Right hindlimb (tissue), 1 donor: ENCODE results near the gene ZP1.

ENCODE experiments used
- DNase-seq: peaks from one replicate; pipeline ENCODE4 v3.0.0-alpha.2; 2018

The ZP1 gene

DNA sequence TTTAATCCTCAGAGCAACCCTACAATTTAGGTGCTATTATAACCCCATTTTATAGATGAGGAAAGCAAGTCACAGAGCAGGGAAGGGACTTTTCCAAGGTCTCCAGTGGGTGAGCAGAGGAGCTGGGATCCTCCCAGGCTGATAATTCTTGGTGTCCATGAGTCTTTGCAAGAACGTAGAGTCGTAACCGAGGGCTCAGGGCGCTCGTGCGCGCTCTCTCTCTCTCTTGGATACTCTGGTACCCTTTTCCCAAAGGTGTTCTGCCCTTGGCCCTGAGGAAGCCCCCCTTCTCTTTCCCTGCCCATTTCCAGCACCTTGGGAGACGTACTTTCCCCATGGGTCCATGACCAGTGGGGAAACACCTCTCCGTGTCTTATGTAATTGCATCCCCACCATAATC is 5.2 kb upstream of the ZP1 start:
- no peak for DNase-seq

DNA sequence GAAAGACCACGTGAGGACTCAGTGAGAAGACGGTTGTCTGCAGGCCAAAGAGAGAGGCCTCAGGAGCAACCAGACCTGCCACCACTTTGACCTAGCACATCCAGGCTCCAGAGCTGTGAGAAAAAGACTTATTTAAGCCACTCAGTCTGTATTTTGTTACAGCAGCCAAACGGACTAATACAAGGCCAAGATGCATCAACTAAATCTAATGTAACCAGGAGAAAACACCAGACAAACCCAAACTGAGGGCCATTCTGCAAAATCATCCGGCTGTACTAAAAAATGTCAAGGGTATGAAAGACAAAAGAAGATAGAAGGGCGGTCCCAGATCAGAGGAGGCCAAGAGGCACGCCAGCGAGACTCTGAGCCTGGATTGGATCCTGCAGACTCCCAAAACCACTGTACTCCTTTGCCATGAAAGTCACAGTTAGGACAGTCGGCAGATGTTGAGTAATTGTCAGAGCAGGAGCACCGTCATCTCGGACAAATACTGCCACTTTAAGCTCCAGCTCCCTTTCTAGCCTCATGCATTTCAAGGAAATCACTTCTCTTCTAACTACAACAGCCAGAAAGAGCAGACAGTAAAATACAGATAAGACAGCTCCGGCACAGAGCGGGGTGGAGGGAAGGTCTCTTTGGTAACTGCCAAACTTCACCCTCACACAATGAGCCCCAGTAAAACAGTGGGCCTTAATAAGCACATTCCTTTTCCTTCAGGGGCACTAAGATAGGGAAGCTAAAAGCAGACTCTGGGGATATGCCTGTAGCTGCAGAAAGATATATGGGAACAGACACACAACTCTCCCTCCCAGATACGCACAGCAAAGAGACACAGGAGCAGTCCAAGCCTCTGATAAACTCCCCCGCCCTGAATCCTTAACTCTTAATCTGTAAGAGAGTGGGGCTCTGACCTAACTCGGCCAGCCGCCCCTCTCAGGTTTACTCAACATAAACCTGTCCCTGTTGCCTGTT is 3.5 kb upstream of the ZP1 start:
- DNase-seq, result no peak

DNA sequence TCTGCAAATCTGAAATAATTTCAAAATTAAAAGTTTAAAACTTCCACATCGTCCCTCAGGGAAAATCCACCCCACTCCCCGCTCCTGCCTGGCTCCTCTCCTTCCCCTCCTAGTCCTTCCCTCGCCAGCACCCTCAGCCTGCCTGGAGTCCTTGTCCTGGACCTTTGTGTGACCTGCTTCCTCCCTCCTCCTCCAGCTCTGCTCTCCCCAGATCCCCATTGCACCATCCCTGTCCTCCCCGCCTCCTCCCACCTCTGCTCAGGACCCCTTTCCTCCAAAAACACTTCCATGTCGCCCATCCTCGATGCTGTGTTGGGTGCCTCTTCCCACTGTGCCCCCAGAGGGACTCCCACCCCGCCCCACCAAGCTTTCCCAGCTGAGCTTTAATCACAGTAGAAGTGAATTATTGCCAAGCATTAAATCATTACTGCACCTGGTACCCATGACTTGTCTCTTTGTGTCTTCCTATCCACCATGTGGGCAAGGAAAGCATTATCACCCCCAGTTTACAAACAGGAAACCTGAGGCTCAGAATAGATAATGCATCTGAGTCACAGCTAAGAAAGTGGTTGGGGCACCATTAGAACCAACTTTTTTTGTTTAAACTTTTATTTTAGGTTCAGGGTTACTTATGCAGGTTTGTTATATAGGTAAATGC is 2.4 kb upstream of the ZP1 start:
- no peak for DNase-seq

- DNase-seq, result no peak
Observed at GRCh38 chr11:60867871-60868681, 734 bp downstream of the ZP1 start.

- no peak for DNase-seq
Observed at GRCh38 chr11:60868682-60869450, 1.5 kb downstream of the ZP1 start.

- DNase-seq, result no peak
Observed at GRCh38 chr11:60869451-60869825, 2.1 kb downstream of the ZP1 start.

- DNase-seq, result no peak
Observed at GRCh38 chr11:60870276-60870675, 2.9 kb downstream of the ZP1 start.

DNA sequence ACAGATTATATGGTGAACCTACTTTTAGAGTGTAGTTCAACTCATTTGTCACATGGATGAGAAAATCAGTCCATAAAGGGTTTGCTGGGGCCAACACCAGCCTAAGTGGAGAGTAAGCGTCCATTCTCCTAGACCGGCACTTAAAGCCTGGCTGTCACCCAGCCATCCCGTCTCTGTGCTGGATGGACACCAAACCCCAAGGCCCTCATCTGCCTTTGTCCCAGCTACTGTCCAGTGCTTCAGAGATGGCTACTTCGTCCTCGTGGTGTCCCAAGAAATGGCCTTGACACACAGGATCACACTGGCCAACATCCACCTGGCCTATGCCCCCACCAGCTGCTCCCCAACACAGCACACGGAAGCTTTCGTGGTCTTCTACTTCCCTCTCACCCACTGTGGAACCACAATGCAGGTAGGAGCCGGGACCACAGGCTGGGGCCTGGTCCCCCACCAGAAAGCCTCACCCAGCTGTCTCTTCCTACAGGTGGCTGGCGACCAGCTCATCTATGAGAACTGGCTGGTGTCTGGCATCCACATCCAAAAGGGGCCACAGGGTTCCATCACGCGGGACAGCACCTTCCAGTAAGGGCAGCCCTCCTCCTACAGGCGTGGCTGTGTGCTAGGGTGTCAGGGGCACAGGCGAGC is 3.5 kb downstream of the ZP1 start:
- DNase-seq, result no peak

GRCh38 chr11:60871378-60872061 is 4.2 kb downstream of the ZP1 start:
- no peak for DNase-seq

DNA sequence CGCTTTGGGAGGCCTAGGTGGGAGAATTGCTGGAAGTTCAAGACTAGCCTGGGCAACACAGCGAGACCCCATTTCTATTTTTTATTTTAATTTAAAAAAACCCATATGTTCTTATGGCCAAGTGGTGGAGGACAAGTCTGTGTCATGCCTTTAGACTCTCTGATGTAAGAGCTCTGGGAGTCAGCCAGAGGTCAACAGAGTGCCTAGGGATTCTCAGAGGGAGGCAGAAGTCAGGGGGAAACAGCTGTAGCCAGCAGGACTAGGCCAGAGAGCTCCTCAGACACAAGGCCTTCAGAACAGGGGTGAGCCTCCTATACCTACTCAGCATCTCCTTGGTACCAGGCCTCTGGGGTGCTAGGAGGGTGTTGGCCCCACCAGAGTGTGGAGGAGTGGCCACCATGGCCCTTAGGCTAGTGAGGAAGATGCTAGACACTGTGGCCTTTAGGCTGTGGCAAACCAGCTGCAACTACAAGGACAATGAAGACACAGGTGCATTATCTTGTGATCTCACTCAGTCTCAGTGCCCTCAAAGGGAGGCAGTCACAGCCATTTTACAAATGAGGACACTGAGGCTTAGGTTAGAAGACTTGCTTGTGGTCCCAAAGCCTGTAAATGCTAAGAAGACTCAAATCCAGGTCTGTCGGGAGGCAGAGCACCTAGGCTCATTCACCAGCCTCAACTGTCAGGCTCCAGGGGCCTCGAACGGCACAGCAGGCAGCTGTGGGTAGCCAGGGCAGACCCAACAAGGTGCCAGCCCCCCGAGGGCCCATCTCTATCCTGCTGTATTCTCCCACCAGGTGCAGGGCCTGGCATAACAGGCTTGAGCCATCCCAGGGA is 5.0 kb downstream of the ZP1 start:
- peak; percentile 76 for DNase-seq

GRCh38 chr11:60872961-60873524 is 5.7 kb downstream of the ZP1 start:
- DNase-seq, result no peak

DNA sequence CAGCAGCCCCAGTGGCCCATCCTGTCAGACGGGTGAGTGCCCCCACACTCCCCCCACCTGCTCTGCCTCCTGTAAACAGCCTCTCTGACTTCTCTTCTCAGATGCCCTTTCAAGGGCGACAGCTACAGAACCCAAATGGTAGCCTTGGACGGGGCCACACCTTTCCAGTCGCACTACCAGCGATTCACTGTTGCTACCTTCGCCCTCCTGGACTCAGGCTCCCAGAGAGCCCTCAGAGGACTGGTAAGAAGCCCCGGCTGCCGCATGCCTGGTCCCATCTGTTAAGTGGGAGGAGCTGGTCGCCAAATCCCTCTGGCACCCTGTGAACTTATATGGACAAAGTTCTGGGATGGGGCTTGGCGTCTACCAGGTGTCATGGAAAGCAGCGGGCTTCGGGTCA is 6.2 kb downstream of the ZP1 start:
- no peak for DNase-seq

- no peak for DNase-seq
Observed at GRCh38 chr11:60874421-60875365, 7.4 kb downstream of the ZP1 start.

GRCh38 chr11:60875366-60876167 is 8.2 kb downstream of the ZP1 start:
- DNase-seq, result no peak

- no peak for DNase-seq
Observed at GRCh38 chr11:60876168-60876485, 8.8 kb downstream of the ZP1 start.

DNA sequence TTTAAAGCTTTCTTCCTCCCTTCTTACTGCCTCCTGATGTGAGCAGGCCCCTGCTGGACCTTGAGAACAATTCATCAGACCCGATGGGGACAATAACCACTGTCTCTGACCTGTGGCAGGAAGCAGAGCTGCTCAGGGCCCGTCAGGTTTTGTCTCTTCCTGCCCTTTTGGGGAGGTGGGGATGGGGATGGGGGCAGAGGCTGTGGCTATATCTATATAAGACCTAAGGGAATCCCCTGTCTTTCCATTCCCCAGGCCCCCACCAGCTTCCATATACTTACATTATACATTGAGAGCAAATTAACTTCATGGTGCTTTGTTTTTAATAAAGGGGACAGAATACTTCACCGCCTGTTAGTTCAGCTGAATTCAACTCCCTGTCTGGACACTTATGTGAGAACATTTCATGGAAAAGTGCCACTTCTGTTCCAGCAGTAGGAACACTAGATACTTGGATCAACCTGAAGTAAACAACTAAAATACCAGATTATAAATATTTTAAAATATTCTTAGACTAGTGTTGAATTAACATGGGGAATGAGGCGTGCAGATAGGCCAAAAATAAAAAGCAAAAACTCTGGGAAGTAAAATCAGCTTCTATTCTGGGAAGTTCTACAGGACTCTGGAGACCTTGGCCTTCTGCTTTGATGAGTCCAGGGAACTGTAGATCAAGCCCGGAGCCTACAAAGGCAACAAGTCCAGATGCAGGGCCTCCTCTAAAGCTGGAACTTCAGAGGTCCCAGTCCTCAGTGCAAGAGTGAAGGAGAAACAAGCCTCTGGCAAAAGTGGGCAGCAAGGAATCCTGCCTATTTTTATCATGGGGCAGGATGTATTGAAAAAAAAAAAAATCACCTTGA is 11.1 kb downstream of the ZP1 start:
- DNase-seq, result no peak

- DNase-seq, result no peak
Observed at GRCh38 chr11:60879104-60879503, 11.8 kb downstream of the ZP1 start.
